ENCODE data around the gene ABLIM1.

ABLIM1 gene

DNA sequence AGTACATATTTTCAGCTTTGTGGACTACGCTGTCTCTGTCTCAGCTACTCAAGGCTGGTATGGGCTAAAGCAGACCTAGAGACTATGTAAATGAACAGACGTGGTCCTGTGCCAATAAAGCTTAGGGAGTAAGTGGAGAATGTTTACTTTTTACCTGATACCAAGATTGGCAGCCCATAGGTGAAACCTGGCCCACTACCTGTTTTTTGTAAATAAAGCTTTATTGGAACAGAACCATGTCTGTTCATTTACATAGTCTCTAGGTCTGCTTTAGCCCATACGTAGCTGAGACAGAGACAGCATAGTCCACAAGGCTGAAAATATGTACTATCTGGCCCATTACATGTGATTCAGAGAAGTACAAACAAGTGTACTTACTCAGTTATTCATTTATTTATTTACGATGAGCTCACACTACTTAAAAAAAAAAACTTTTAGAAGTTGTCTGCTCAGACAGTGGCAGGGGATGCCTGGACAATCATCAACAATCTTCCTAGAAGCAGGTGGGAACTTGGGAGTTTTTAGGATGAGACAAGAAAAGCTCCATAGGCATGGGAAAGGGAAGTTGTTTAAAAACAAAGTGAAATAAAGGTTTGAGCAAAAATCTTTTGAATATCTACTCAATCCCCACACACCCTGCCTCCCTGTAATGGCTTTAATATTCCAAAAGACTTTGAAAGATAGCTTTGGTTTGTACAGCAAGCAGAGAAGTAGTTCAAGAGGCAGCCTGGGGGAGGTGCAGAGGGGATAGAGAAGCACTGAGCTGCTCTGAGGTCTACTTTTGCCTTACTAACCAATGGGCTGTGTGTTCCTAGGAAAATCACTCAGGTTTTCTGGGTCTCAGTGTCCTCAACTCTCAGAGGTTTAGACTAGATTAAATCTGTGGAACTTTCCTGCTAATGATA lies 139.4 kb downstream of the ABLIM1 start:
- DNase-seq (ENCODE audit: low spot score) = no peak

DNA sequence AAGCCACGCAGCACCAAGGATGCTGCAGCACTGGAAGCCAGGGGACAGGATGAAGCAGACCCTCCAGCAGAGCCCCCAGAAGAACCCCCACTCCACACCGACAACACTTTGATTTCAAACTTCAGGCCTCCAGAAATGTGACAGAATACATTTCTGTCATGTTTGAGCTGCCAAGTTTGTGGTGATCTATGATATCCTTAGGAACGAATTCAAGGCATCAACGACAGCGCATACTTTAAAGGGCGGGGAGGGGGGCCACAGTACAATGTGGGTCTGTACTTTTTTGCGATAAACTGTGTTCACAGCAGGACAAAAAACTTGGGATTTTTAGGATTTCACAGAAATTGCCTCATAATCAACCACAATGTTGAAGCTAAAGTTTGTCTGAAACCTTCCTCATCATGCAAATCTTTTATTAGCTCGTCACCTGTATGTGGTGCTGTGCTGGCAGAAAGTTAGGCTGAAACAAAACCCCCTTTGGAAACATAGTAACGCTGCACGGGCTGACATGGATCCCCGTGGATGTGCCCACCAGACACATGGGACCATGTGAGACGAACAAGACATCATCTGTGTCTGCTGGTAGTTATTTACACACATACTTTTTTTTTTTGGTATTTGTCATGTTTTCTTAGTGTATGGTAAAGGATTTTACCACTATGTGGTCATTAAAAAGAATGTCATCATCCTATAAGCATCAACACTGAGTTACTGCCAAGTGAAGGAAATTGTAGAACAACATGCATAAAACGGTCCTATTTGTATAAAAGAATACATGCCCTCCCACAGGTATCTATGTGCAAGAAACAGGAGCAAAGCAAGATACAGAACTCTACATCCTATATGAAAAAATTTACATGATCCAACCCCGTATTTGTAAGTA lies 140.5 kb downstream of the ABLIM1 start:
- DNase-seq (ENCODE audit: low spot score) = no peak

DNA sequence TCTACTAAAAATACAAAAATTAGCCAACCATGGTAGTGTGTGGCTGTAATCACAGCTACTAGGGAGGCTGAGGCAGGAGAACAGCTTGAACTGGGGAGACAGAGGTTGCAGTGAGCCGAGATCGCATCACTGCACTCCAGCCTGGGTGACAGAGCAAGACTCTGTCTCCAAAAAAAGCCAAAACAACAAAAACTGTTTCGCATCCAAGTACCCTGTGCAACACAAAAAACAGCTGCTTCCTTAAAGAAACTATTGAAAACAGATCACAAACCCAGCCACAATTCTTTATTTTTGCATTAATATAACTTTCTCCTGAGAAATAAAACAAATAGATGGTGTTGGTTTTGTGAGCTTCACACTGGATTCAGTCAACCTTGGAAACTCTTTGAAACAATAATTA lies 141.7 kb downstream of the ABLIM1 start:
- no peak for DNase-seq (ENCODE audit: low spot score)

DNA sequence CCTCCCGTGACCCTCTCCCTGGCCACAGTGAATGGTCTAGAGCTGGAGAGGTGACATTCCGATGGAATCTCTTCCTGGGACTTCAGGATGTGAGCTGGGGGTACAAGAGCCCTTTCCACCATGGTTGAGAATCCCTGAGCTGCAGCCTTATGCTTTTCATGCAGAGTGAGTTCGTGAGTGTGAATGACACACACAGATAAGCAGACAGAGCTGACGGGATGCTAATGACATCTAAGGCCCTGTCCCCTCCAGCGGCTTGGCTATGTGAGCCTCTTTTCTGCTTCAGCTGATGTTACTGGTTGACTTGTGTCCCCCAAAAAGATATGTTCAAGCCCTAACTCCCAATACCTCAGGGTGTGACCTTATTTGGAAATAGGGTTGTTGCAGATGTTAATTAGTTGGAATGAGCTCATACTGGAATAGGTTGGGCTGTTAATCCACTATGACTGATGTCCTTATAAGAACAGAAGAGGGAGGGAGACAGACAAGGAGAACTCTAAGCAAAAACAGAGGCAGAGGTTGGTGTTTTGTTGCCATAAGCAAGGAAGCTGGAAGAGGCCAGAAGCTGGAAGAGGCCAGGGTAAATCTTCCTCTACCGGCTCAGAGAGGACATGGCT lies 142.7 kb downstream of the ABLIM1 start:
- DNase-seq (ENCODE audit: low spot score) = no peak

DNA sequence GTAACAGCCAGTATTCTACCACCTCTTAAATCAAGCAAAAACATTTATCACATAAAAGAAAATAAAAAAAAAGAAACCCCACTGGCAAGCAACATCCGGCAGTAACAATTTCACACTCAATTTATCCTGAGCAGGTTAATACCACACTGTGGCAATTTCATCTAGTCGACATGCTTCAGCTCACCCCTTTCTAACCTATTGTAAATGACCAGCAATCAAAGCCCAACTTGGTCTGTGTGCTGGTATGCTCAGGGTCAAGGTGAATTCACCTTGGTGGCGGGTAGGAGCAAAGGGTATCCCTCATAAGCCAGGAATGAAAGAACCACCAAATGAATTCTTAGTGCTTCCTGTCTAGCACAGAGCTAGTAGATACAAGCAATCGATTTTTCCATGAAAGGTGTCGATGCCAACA lies 144.7 kb downstream of the ABLIM1 start:
- no peak for DNase-seq (ENCODE audit: low spot score)

DNA sequence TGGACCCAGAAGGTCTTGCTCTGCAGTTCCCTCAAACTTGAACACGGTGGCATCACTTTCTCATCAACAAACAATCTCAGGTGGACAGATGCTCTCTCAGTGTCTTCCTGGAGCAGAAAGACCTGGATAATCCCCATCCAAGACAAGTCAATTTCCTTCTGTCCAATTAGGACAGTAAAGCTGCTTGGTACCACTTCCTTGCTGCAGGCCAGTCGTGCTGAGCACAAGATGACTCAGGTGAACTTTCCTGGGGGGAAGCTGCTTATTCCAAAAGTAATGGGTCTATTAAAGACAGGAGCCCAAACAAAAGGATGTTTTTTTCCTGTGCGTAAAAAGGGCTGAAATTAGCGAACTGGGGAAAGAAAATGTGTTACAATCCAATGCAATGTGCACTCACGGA lies 146.2 kb downstream of the ABLIM1 start:
- DNase-seq (ENCODE audit: low spot score) = no peak

DNA sequence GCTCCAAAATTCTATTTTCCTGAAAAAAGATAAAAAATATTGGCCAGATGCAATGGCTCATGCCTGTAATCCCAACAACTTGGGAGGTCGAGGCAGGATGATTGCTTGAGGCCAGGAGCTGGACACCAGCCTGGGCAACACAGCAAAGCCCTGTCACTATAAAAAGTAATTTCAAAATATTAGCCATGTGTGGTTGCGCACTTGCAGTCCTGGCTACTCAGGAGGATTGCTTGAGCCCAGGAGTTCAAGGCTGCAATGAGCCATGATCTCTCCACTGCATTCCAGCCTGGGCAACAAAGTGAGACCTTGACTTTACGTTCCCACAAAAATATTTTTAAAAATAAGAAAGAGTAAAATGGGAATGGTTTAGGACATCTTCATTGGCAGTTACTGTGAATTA lies 149.7 kb downstream of the ABLIM1 start:
- no peak for DNase-seq (ENCODE audit: low spot score)

DNA sequence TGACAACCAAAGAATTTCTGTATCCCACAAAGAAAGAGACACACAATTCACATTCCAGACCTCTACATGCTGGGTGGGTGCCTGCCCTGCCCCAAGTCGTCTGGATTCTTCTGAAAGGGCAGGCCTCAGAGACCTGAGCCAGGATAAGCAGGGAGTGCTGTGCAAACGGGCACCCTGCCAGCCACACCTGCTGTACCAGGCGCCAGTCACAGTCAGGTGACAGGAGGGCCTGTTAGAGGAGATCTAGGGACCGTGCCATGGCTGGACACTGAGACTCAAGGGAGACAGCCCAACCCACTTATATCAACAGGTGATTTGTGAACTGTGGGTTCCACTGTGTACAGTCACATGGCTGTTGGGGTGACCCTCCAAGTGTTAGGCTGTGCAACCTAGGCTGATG lies 150.6 kb downstream of the ABLIM1 start:
- no peak for DNase-seq (ENCODE audit: low spot score)

DNA sequence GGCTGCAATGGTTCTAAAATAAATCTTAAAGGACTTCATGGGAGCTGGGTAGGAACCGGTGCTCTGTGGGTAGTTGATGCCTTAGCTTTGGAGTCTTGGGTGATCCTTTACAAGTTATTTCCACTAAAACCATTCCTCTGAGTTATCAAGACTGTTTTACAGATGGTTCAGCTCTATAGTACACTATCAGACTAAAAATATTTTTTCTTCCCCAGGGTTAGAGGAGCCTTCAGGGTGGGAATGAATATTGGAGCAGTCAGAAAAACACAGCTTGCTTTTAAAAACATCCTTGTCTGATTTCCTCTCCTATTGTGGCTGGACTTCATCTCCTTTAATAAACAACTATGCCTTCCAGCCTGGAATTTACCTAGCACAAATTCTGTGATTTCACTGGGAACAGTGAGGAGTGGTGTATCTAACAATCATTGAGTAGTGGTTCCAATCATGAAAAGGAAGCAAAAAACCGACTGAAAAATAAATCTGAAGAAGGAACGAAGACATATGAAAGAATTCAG lies 151.1 kb downstream of the ABLIM1 start:
- no peak for DNase-seq (ENCODE audit: low spot score)

DNA sequence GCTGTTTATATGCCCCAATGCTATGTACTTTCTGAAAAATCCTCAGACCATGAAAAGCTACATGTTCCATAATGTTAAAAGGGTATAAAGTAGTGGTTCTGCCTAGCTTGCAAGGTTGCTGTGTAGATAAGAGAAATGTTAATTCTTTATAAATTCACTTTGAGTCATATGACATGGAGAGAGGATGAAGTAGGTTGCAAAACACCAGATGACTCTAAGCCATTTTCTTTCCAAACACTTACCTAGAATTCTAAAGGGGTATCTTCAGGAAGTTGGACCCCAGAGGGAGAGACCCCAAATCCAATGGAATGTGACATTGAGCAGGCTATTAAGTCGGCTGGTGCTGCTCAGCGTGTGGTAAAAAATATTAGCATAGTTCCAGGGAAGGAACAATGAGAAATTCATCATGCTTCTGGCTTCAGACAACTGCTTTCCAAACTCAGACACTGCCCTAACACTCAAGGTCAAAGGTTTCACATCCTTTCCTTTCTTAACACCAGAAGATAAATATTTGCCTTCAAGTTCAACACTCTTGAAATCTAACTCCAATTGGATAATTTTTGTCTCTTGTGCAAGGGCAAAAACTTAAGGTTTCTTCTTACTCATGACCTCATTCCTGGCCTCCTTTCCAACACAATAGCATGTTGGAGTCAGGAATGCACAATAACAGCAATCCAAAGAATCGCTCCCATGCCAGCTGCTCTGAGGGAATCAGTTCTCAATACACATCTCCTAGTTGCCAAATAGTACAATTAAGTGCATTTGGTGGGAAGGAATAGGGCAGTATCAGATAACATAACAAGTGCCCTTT lies 153.1 kb downstream of the ABLIM1 start:
- DNase-seq (ENCODE audit: low spot score) = peak; percentile 28

DNA sequence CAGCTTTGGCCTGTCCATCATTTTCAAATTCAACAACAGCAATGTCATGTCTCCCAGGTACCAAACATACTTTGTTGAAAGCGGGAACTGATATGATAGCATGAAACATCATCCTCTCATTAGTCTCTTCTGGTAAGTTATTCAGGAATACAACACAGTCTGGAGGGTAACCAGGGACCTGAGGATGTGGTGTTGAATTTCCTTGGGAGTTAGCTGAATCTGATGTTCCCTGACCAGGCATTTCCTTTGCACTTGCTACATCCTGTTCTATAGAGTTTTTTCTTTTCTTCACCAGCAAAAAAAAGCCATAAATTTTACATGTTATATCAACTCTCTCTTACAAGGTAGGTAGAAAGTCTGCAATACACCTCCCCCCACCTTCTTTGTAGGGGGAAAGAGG lies 156.0 kb downstream of the ABLIM1 start:
- DNase-seq (ENCODE audit: low spot score) = no peak

DNA sequence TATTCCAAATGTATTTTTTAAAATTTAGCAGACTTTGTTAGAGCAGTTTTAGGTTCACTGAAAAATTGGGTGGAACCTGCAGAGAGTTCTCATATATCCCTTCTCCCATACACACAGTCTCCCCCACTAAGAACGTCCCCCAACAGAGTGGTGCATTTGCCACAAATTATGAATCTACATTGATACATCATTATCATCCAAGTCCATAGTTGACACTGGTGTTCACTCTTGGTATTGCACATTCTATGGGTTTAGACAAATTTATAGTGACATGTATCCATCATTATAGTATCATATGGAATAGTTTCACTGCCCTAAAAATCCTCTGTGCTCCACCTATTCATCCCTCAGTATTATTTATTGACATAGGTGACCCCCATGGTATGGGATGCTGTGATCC lies 156.4 kb downstream of the ABLIM1 start:
- DNase-seq (ENCODE audit: low spot score) = no peak

DNA sequence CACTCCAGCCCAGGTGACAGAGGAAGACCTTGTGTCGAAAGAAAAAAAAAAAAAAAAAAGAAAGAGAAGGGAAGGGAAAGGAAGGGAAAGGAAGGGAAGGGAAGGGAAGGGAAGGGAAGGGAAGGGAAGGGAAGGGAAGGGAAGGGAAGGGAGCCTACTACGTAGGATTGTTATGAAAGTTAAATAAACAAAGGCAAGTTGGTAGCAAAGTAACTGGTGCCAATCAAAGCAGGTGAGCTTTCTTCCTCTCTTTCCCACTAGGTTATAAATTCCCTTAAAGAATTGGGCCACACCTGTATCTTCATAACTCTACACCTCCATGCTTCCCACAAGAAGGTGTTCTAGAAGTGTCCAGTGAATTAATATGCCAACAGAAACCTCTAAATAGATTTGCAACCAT lies 157.4 kb downstream of the ABLIM1 start:
- DNase-seq (ENCODE audit: low spot score) = no peak

DNA sequence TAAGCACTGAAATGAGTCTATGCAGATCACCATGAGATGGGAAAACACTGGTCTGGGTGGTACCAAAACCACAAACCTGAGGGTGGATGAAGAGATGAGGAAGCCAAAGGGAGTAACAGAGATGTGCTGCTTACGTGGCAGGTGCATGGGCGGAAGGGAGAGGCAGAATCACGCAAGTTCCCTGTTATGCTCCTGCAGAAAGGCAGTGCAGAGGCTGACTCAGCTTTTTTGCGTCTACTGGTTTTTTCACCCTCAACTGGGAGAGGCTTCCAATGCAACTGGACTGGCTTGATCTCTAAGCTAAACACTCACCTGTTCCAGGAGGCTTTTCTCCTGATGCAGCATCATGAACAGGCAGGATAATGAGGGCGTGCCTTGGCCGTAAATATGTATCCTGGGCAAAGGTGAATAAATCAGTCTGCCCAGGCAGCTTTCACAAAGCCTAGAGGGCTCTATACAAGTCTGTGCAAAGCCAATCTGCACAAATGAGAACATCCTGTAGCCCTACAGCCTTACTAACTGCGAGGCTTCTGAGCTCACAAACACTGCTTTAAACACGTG lies 158.4 kb downstream of the ABLIM1 start:
- DNase-seq (ENCODE audit: low spot score) = no peak

DNA sequence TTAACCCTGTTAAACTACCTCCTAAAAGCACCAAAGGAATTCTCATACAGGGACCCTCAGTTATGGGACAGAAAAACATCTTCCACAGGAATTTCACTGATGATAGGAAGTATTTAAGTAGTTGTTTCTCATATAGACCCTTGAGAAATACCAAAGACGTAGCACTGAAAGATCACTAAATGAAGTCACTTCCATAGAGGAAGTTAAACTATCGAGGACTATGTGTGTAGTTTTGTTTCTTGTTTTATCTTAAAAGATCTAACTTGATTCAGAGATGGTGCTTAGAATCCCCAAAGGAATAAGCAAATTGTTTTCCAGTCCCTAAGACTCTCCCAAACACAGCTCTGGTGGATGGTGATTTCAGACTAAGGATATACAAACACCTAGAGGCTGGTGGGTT lies 159.0 kb downstream of the ABLIM1 start:
- DNase-seq (ENCODE audit: low spot score) = no peak

DNA sequence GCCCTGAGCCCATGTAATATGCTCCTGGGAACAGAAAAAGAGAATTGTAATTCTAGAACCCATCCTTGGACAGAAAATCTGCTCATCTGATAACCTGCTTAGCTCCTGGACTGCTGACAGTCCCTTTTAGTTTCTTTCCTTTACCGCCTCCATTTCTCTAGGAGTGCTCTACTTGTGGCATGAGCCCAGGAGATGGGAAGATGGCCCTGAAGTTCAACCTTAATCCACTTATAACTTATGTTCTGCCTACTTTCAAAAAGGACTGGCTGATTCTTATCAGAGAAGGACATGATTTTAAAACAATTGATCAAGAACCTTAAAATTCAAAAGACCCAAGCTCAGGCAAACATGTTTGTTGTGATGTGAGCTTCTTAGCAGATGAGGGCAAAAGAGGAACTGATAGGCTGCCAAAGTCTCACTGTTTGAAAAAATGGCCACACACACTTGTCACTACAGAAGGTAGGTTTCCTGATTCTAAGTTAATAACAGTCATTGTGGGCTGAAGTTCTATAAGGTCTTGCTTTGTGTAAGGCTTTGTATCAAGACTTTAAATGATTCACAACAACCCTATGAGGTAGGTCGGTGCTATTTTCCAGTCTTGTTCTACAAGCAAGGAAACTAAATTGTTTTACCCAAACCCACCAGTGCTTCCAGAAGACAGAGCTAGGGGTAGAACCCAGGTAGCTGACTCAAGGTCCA lies 159.5 kb downstream of the ABLIM1 start:
- DNase-seq (ENCODE audit: low spot score) = no peak

DNA sequence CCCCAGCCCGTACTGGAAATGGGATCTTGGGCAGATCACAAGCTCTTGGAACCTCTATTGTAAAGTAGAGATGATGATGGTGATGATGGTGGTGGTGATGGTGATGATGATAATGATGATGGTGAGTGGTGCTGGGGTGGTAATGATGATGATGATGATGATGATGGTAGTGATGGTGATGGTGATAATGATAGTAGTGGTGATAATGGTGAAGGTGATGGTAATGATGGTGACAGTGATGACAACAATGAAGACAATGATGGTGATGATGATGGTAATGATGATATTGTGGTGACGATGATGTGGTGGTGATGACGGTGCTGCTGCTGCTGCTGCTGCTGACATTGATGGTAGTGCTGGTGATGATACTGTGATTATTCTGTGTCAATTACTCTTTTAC lies 162.8 kb downstream of the ABLIM1 start:
- no peak for DNase-seq (ENCODE audit: low spot score)

DNA sequence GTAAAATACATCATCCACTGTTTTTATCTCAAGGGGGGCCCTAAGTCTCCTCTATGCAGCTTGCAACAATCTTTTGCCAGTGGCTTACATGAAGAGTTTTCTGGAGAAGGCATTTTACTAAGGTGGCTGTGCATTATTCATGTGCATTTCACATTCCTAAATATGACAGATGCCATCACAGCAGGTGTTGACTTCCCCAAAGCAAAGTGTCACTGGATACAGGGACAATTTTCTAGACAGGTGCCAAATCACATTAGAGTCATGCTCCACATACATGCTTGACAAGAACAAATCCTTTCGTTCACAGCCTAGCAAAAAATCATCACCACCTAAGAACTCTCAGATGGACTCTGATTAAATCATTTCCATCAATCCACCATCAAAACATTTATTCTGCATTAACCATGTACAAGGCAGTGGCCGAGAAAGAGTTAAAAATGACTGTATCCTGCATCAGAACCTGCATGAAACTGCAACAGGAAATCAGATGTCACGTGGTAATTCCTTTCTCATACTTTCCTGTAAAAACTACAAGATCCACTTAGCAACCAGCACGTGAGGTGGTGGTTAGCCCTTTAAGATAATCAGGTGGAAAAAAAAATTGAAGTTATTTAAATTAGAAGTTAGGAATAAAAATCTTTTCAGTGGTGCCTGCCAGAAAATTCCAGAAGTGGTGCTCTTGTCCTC lies 165.6 kb downstream of the ABLIM1 start:
- DNase-seq (ENCODE audit: low spot score) = no peak

DNA sequence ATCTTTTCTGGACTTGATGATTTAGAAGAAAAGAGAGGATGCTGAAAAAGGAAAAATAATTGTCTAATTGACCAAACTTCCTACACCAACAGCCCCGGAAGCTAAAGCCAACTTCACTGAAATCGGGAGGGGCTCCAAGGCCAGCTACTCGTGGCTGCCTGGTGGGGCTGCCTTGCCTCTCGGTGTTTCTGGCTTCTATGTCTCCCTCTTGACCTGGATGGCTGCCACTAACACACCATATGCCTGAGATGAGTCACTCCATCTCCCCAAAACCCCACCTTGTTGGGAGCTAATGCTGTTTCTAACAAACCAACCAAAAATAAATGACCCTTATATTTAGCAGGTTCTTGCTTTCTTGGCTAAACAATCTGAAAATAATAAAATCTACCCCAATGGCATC lies 166.1 kb downstream of the ABLIM1 start:
- no peak for DNase-seq (ENCODE audit: low spot score)

DNA sequence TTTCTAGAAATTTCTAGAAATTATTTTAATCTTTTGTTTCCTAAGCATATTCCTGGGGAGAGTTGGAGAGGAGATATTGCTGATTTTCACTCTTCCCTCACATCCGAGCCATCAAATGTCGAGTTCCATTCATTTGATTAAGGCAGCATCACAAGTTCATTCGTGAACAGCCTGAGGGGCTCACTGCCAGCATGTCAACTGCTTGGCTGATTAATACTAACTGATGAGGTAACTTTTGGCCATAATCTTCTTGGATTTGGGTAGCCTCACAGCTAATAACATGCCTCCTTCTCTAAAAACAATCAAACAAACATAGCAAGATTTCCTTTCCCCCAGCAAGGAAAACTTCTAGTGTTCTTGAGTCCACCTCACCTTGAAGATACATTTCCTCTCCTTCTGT lies 166.7 kb downstream of the ABLIM1 start:
- no peak for DNase-seq (ENCODE audit: low spot score)
